ENCODE measurements around the gene TRIB2.

TRIB2 gene

GRCh38 chr2:12693509-12693908, 23.2 kb upstream of the TRIB2 start:
- CTCF ChIA-PET, result interaction anchor here (1.4 kb wide), 1 partner anchor 23 kb away, joined by 4 read pairs; no protein-coding TSS in a partner anchor
- no peak for DNase-seq (ENCODE audit: low read depth, low spot score)
- no peak overlapping the region for H3K4me3 ChIP-seq (ENCODE audit: low read depth, low read length)
- POLR2A ChIA-PET, result no interaction called here
- no peak for TF ChIP-seq CTCF (IDR thresholded peaks at IDR 0.05; ENCODE audit: insufficient read depth, low read length, missing control alignments)

GRCh38 chr2:12694990-12695774, 21.6 kb upstream of the TRIB2 start:
- POLR2A ChIA-PET, result no interaction called here
- no peak overlapping the region for H3K4me3 ChIP-seq (ENCODE audit: low read depth, low read length)
- TF ChIP-seq CTCF (IDR thresholded peaks at IDR 0.05; ENCODE audit: insufficient read depth, low read length, missing control alignments), result no peak
- CTCF ChIA-PET, result no interaction called here
- no peak for DNase-seq (ENCODE audit: low read depth, low spot score)

GRCh38 chr2:12697617-12698016, 19.1 kb upstream of the TRIB2 start:
- no peak for DNase-seq (ENCODE audit: low read depth, low spot score)
- POLR2A ChIA-PET, result no interaction called here
- H3K4me3 ChIP-seq (ENCODE audit: low read depth, low read length), result no peak overlapping the region
- CTCF ChIA-PET, result interaction anchor here (1.4 kb wide), 1 partner anchor 19 kb away, joined by 3 read pairs; the partner anchor contains the start of gene TRIB2
- TF ChIP-seq CTCF (IDR thresholded peaks at IDR 0.05; ENCODE audit: insufficient read depth, low read length, missing control alignments), result no peak

GRCh38 chr2:12700989-12701388, 15.7 kb upstream of the TRIB2 start:
- ChIA-PET POLR2A (interaction anchor here (0.6 to 1.2 kb wide), 2 partner anchors 84 to 166 kb away, joined by 3 read pairs; no protein-coding TSS in a partner anchor), CTCF (interaction anchor here (0.9 to 5.3 kb wide), 3 partner anchors 14 to 306 kb away, joined by 3 to 48 read pairs (median 12); partner anchors contain the start of gene TRIB2)
- DNase-seq (ENCODE audit: low read depth, low spot score), result no peak
- H3K4me3 ChIP-seq (ENCODE audit: low read depth, low read length), result no peak overlapping the region
- no peak for TF ChIP-seq CTCF (IDR thresholded peaks at IDR 0.05; ENCODE audit: insufficient read depth, low read length, missing control alignments)

- ChIA-PET CTCF (interaction anchor here (0.9 to 5.3 kb wide), 3 partner anchors 13 to 306 kb away, joined by 3 to 48 read pairs (median 12); partner anchors contain the start of gene TRIB2), POLR2A (interaction anchor here (0.7 to 2.0 kb wide), 3 partner anchors 16 to 194 kb away, joined by 3 to 13 read pairs (median 5); partner anchors contain the start of gene TRIB2)
- H3K4me3 ChIP-seq (ENCODE audit: low read depth, low read length), result no peak overlapping the region
- TF ChIP-seq CTCF (IDR thresholded peaks at IDR 0.05; ENCODE audit: insufficient read depth, low read length, missing control alignments), result no peak
- no peak for DNase-seq (ENCODE audit: low read depth, low spot score)
Measured at GRCh38 chr2:12701786-12702167, 15.0 kb upstream of the TRIB2 start.

All from AG04449 (cell line).